Amygdala (tissue), 56 donors: Measurements from ENCODE around the gene ROR2.

Experiments used
- DNase-seq, 56 donors: peaks; one replicate each; lab custom pipeline; 2025; lab: John Stamatoyannopoulos, UW

ROR2 gene

GRCh38 chr9:91516081-91516480 lies 433.9 kb downstream of the ROR2 start:
- no peak for DNase-seq

GRCh38 chr9:91515074-91515687 lies 434.8 kb downstream of the ROR2 start:
- peak in 38 of 56 donors; percentile 1 to 73 (median 18) for DNase-seq
